DND-41 (cell line): ENCODE results near the gene SPATS2L.

Experiments used
- ATAC-seq: fragments of 200-7000 bp; cut with Tn5 transposase; 3 replicates; pipeline ENCODE4 v1.9.1; 2021; ENCODE audit warnings: low read depth; ENCODE audit not compliant: insufficient read depth
- DNase-seq: peaks from one replicate; pipeline ENCODE4 v3.0.0-alpha.2; 2020
- H2AFZ ChIP-seq: 2 replicates; pipeline ENCODE4 v1.6.0; 2012; ENCODE audit warnings: low read depth, low read length
- H3K27ac ChIP-seq: 2 replicates; pipeline ENCODE4 v1.5.1; 2012; ENCODE audit warnings: low read length, inconsistent platforms
- H3K27me3 ChIP-seq: fragments of 200-600 bp; sonication (generic); 2 replicates; pipeline ENCODE4 v1.6.0; 2012; ENCODE audit warnings: low read length, mild to moderate bottlenecking, inconsistent platforms; ENCODE audit not compliant: insufficient read depth, poor library complexity
- H3K36me3 ChIP-seq: 2 replicates; pipeline ENCODE4 v1.5.1; 2012; ENCODE audit warnings: low read length, inconsistent platforms; ENCODE audit not compliant: insufficient read depth
- H3K4me1 ChIP-seq: 2 replicates; pipeline ENCODE4 v1.5.1; 2012; ENCODE audit warnings: mild to moderate bottlenecking, low read length; ENCODE audit not compliant: insufficient read depth
- H3K4me2 ChIP-seq: 2 replicates; pipeline ENCODE4 v1.6.0; 2012; ENCODE audit warnings: mild to moderate bottlenecking, moderate library complexity, low read length, inconsistent platforms; ENCODE audit not compliant: insufficient read depth
- H3K4me3 ChIP-seq, 2 experiments: fragments of 200-600 bp in 1 of 2; shearing (Covaris generic) in 1 of 2; 2 replicates each; pipeline ENCODE4 v1.5.1; 2012 to 2016; ENCODE audit warnings: inconsistent platforms in 2 of 2, low read length in 2 of 2, mild to moderate bottlenecking in 2 of 2, low read depth in 1 of 2, moderate library complexity in 1 of 2
- H3K79me2 ChIP-seq: 2 replicates; pipeline ENCODE4 v1.6.0; 2012; ENCODE audit warnings: low read length, inconsistent platforms; ENCODE audit not compliant: insufficient read depth
- H3K9ac ChIP-seq: 2 replicates; pipeline ENCODE4 v1.6.0; 2012; ENCODE audit warnings: low read depth, mild to moderate bottlenecking, inconsistent platforms, low read length, moderate library complexity
- H3K9me3 ChIP-seq: 2 replicates; pipeline ENCODE4 v1.5.1; 2012; ENCODE audit warnings: low read length, moderate library complexity, mild to moderate bottlenecking, inconsistent platforms; ENCODE audit not compliant: insufficient read depth, severe bottlenecking
- H4K20me1 ChIP-seq: 2 replicates; pipeline ENCODE4 v1.6.0; 2012; ENCODE audit warnings: low read length; ENCODE audit not compliant: insufficient read depth
- EZH2 ChIP-seq: IDR thresholded peaks from 3 replicates; pipeline ENCODE4 v1.6.1; 2012; ENCODE audit warnings: borderline replicate concordance, low read depth, mild to moderate bottlenecking, moderate library complexity, low read length, inconsistent platforms; ENCODE audit not compliant: severe bottlenecking
- TF ChIP-seq, protein P1 (sequence below): IDR thresholded peaks from 2 replicates; pipeline ENCODE4 v1.5.1; 2012; ENCODE audit warnings: borderline replicate concordance, low read length, moderate library complexity, mild to moderate bottlenecking; ENCODE audit not compliant: poor library complexity, severe bottlenecking; ENCODE audit errors: extremely low read depth

Gene SPATS2L

DNA sequence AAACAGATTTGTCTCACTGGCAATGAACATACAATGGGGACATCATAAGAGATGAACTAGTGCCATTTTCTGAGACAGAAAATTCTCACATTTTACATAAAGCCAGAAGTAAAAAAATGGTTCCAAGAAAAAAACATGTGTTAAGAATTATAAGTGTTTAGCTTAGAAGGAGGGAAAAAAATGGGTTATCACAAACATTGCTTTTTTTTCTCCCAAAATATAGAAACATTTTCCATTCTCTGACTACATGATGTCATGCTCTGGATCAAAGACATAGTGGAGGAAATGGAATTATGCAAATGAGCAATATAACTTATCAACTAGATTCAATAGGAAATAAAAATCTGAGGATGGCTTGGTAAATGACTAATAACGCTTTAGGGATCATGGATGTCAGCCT is 49.8 kb downstream of the SPATS2L start:
- TF ChIP-seq, protein P1, sequence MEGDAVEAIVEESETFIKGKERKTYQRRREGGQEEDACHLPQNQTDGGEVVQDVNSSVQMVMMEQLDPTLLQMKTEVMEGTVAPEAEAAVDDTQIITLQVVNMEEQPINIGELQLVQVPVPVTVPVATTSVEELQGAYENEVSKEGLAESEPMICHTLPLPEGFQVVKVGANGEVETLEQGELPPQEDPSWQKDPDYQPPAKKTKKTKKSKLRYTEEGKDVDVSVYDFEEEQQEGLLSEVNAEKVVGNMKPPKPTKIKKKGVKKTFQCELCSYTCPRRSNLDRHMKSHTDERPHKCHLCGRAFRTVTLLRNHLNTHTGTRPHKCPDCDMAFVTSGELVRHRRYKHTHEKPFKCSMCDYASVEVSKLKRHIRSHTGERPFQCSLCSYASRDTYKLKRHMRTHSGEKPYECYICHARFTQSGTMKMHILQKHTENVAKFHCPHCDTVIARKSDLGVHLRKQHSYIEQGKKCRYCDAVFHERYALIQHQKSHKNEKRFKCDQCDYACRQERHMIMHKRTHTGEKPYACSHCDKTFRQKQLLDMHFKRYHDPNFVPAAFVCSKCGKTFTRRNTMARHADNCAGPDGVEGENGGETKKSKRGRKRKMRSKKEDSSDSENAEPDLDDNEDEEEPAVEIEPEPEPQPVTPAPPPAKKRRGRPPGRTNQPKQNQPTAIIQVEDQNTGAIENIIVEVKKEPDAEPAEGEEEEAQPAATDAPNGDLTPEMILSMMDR = no peak
- TF ChIP-seq EZH2 = no peak
- Histone ChIP-seq H3K79me2 (no peaks in the 10 kb centered on the region), H3K4me3 (no peak overlapping the region), H3K36me3 (no peaks in the 10 kb centered on the region), H4K20me1 (no peaks in the 10 kb centered on the region), H3K9ac (no peak overlapping the region), H3K27me3 (peaks cover 19% of the 10 kb centered on the region), H3K27ac (no peak overlapping the region), H3K9me3 (no peaks in the 10 kb centered on the region), H2AFZ (no peak overlapping the region), H3K4me2 (no peak overlapping the region), H3K4me1 (no peaks in the 10 kb centered on the region)
- ATAC-seq (no peak), DNase-seq (no peak)

DNA sequence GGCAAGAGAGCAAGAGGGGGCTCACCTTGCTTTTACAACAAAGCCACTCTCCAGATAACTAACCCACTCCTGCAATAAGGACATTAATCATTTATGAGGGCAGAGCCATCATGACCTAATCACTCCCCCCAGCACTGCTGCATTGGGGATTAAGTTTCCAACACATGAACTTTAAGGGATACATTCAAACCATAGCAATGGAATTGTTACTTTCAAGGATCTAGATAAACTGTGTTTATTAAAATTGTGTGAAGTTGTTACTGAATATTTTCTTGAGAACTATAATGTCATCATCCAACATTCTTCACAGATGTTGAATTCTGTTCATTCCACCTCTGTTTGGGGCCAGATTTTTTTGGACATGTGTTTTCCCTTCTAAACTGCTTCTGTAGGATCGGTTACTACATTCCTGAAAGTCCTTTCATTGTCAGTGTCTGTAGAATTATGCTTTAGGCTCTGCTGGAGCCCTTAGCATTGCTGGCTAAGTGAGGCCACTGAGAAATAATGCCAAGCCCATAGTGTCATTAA is 50.4 kb downstream of the SPATS2L start:
- Histone ChIP-seq H3K4me1 (no peaks in the 10 kb centered on the region), H3K79me2 (no peaks in the 10 kb centered on the region), H3K27ac (no peak overlapping the region), H3K9me3 (no peaks in the 10 kb centered on the region), H3K27me3 (peaks cover 19% of the 10 kb centered on the region), H2AFZ (no peak overlapping the region), H3K36me3 (no peaks in the 10 kb centered on the region), H3K9ac (no peak overlapping the region), H4K20me1 (no peaks in the 10 kb centered on the region), H3K4me3 (no peak overlapping the region), H3K4me2 (no peak overlapping the region)
- no peak for ATAC-seq
- TF ChIP-seq, protein P1 = no peak
- TF ChIP-seq EZH2 = no peak
- DNase-seq = no peak

GRCh38 chr2:200357845-200358244 is 51.4 kb downstream of the SPATS2L start:
- Histone ChIP-seq H3K9ac (no peak overlapping the region), H3K27me3 (peaks cover 18% of the 10 kb centered on the region), H2AFZ (no peak overlapping the region), H3K4me3 (no peak overlapping the region), H4K20me1 (no peaks in the 10 kb centered on the region), H3K9me3 (no peaks in the 10 kb centered on the region), H3K79me2 (no peaks in the 10 kb centered on the region), H3K27ac (no peak overlapping the region), H3K4me1 (no peaks in the 10 kb centered on the region), H3K4me2 (no peak overlapping the region), H3K36me3 (no peaks in the 10 kb centered on the region)
- ATAC-seq (no peak), DNase-seq (no peak)
- TF ChIP-seq EZH2 = no peak
- TF ChIP-seq, protein P1 = no peak

DNA sequence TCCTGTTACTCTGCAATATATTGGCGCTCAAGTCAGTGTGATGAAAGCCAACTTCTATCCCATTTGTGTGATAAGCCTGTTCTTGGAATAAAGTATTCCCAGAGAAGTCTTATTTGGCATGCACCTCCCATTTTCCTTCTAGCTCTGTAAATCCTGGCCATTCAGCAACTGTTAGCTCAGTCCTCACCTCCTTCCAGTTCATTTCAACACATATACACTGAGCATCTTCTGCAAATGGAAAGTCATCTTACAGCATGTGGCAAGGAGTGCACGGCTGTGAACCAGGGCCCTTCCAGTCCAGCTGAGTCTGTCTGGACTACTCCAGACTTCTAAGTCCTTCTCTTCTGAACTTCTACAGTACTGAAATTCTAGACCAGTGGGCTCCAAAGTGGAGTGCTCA is 53.1 kb downstream of the SPATS2L start:
- no peak overlapping the region for H3K4me2 ChIP-seq
- peaks cover 14% of the 10 kb centered on the region for H3K27me3 ChIP-seq
- no peaks in the 10 kb centered on the region for H3K9me3 ChIP-seq
- no peak for TF ChIP-seq EZH2
- TF ChIP-seq, protein P1 = no peak
- ATAC-seq = no peak
- H3K27ac ChIP-seq = no peak overlapping the region
- H3K36me3 ChIP-seq = no peaks in the 10 kb centered on the region
- H2AFZ ChIP-seq = no peak overlapping the region
- no peaks in the 10 kb centered on the region for H3K79me2 ChIP-seq
- no peaks in the 10 kb centered on the region for H4K20me1 ChIP-seq
- no peak overlapping the region for H3K9ac ChIP-seq
- DNase-seq = no peak
- H3K4me3 ChIP-seq = no peak overlapping the region
- H3K4me1 ChIP-seq = no peaks in the 10 kb centered on the region
